NCI-H1436 (cell line): Measurements from ENCODE around the gene BBS10.
"Not testable (repeated sequence)": the region's sequence is repeated elsewhere in the genome, so short reads cannot be mapped to it uniquely, and the experiment has no call there.

Source experiments
- DNase-seq: peaks from one replicate; lab custom pipeline; 2025; lab: John Stamatoyannopoulos, UW

Gene BBS10

GRCh38 chr12:76329606-76330005 is 18.6 kb downstream of the BBS10 start:
- no peak for DNase-seq

- DNase-seq = no peak
Measured at GRCh38 chr12:76329159-76329558, 19.1 kb downstream of the BBS10 start.

GRCh38 chr12:76319595-76320319 is 28.5 kb downstream of the BBS10 start:
- not testable (repeated sequence) for DNase-seq

GRCh38 chr12:76318773-76319594 is 29.2 kb downstream of the BBS10 start:
- DNase-seq = no peak

- DNase-seq = no peak
Measured at GRCh38 chr12:76317976-76318375, 30.2 kb downstream of the BBS10 start.

GRCh38 chr12:76316468-76316867 is 31.7 kb downstream of the BBS10 start:
- no peak for DNase-seq

GRCh38 chr12:76313299-76313698 is 34.9 kb downstream of the BBS10 start:
- no peak for DNase-seq

- DNase-seq = no peak
Measured at GRCh38 chr12:76312315-76312714, 35.9 kb downstream of the BBS10 start.

- DNase-seq = no peak
Measured at GRCh38 chr12:76311796-76312195, 36.4 kb downstream of the BBS10 start.

GRCh38 chr12:76310110-76310509 is 38.1 kb downstream of the BBS10 start:
- DNase-seq = no peak

GRCh38 chr12:76308866-76309265 is 39.3 kb downstream of the BBS10 start:
- no peak for DNase-seq

- DNase-seq = no peak
Measured at GRCh38 chr12:76307083-76307482, 41.1 kb downstream of the BBS10 start.

- DNase-seq = no peak
Measured at GRCh38 chr12:76303989-76304460, 44.2 kb downstream of the BBS10 start.

GRCh38 chr12:76303365-76303764 is 44.9 kb downstream of the BBS10 start:
- DNase-seq = no peak

GRCh38 chr12:76300297-76300665 is 47.9 kb downstream of the BBS10 start:
- no peak for DNase-seq

- DNase-seq = no peak
Measured at GRCh38 chr12:76299536-76300296, 48.5 kb downstream of the BBS10 start.
